T-helper 9 cell (primary cell): Measurements from ENCODE around the gene DGCR6.
"Not testable (repeated sequence)": the region's sequence is repeated elsewhere in the genome, so short reads cannot be mapped to it uniquely, and the experiment has no call there.

Experiments used
- DNase-seq: peaks from one replicate; pipeline ENCODE4 v3.0.0-alpha.2; 2020
- total RNA-seq, 2 donors: gene quantifications; one replicate each; lab custom pipeline; 2026; lab: John Stamatoyannopoulos, UW

DGCR6 gene
- 0.91 to 3.4 reads per million in 2 donors for total RNA-seq

- no peak for DNase-seq
These were observed at the start of gene DGCR6 for GRCh38 chr22:18905540-18906409. DGCR6 (plus strand) TSS chr22:18906320; CDS start chr22:18906375, 55 bp downstream.

- DNase-seq = not testable (repeated sequence)
These were observed 46.8 kb upstream of the DGCR6 start for GRCh38 chr22:18859314-18859713.

- DNase-seq = peak; percentile 62
These were observed 24.9 kb upstream of the DGCR6 start for GRCh38 chr22:18881260-18881659.

GRCh38 chr22:18884465-18884864, 21.7 kb upstream of the DGCR6 start:
- DNase-seq = not testable (repeated sequence)

GRCh38 chr22:18888115-18888514, 18.0 kb upstream of the DGCR6 start:
- no peak for DNase-seq

- not testable (repeated sequence) for DNase-seq
These were observed 15.5 kb upstream of the DGCR6 start for GRCh38 chr22:18890510-18891192.

- DNase-seq = not testable (repeated sequence)
These were observed 12.3 kb upstream of the DGCR6 start for GRCh38 chr22:18893775-18894174.

GRCh38 chr22:18896037-18896657, 10.0 kb upstream of the DGCR6 start:
- not testable (repeated sequence) for DNase-seq

GRCh38 chr22:18906410-18906745, 258 bp downstream of the DGCR6 start:
- DNase-seq = not testable (repeated sequence)

GRCh38 chr22:18906896-18907295, 776 bp downstream of the DGCR6 start:
- DNase-seq = no peak

GRCh38 chr22:18909556-18909955, 3.4 kb downstream of the DGCR6 start:
- DNase-seq = no peak

- DNase-seq = not testable (repeated sequence)
These were observed 5.4 kb downstream of the DGCR6 start for GRCh38 chr22:18911535-18911934.

- DNase-seq = not testable (repeated sequence)
These were observed 6.3 kb downstream of the DGCR6 start for GRCh38 chr22:18912264-18912946.

GRCh38 chr22:18914558-18914957, 8.4 kb downstream of the DGCR6 start:
- not testable (repeated sequence) for DNase-seq

GRCh38 chr22:18915550-18915949, 9.4 kb downstream of the DGCR6 start:
- not testable (repeated sequence) for DNase-seq

- not testable (repeated sequence) for DNase-seq
These were observed 11.7 kb downstream of the DGCR6 start for GRCh38 chr22:18917818-18918217.

- not testable (repeated sequence) for DNase-seq
These were observed 14.3 kb downstream of the DGCR6 start for GRCh38 chr22:18920257-18920902.

GRCh38 chr22:18925368-18926064, 19.4 kb downstream of the DGCR6 start:
- no peak for DNase-seq

GRCh38 chr22:18927020-18927419, 20.9 kb downstream of the DGCR6 start:
- DNase-seq = no peak

- DNase-seq = no peak
These were observed 21.5 kb downstream of the DGCR6 start for GRCh38 chr22:18927573-18927972.

- no peak for DNase-seq
These were observed 23.3 kb downstream of the DGCR6 start for GRCh38 chr22:18929459-18929858.
